Prostate gland (tissue), 2 donors: ENCODE results near the gene TMEM184A. TPM values are rescaled to one million over a fixed set of nuclear protein-coding genes. Genes with fewer than 3 reads are reported as not detected.

Experiments
- DNase-seq: peaks from one replicate; pipeline ENCODE4 v3.0.0-alpha.2; 2019; ENCODE audit warnings: low spot score
- H3K27ac ChIP-seq, 2 donors: fragments of 200-600 bp; sonication (generic); 2 replicates each; pipeline ENCODE4 v1.5.1; 2017 to 2019
- H3K27me3 ChIP-seq: fragments of 200-600 bp; sonication (generic); replicated peaks from 2 replicates; pipeline ENCODE4 v1.5.1; 2019; ENCODE audit not compliant: insufficient read depth
- H3K36me3 ChIP-seq, 2 donors: fragments of 200-600 bp; sonication (generic); 1 replicate in 1 of 2; 2 replicates in 1 of 2; pipeline versions ENCODE4 v1.5.1 to v1.8.1; 2017 to 2019
- H3K4me1 ChIP-seq: fragments of 200-600 bp; sonication (generic); replicated peaks from 2 replicates; pipeline ENCODE4 v1.5.1; 2019
- H3K4me3 ChIP-seq, 2 donors: fragments of 200-600 bp; sonication (generic); 2 replicates each; pipeline ENCODE4 v1.5.1; 2017 to 2019
- H3K9me3 ChIP-seq: fragments of 200-600 bp; sonication (generic); 2 replicates; pipeline ENCODE4 v1.5.1; 2017
- POLR2A ChIP-seq: fragments of 450-650 bp; IDR thresholded peaks from one replicate; pipeline ENCODE4 v1.6.1; 2016; ENCODE audit warnings: antibody characterized with exemption, mild to moderate bottlenecking
- POLR2AphosphoS5 ChIP-seq: sonication (generic); formaldehyde crosslinking; IDR thresholded peaks from one replicate; pipeline ENCODE4 v1.6.1; 2017; ENCODE audit warnings: antibody characterized with exemption
- WGBS: methylation state at CpG from one replicate; pipeline ENCODE4 v1.1.5; 2018; 5-methylcytosine and 5-hydroxymethylcytosine counted together
- intact Hi-C: fragments of 100-400 bp; cut with DNase I; formaldehyde crosslinking; loops from one replicate; pipeline ENCODE4 v1.14.2; 2022
- total RNA-seq, 2 donors: library from RNA; depleted of rRNA; stranded (reverse); fragments of >200 nt; gene quantifications; one replicate each; pipeline ENCODE4 v1.1.0, GENCODE V29; 2016
- TF ChIP-seq, protein P1 (sequence below), 4 experiments: fragments of 200-600 bp in 2 of 4; fragments of 450-650 bp in 2 of 4; sonication (generic) in 2 of 4; IDR thresholded peaks; 1 replicate in 3 of 4; 2 replicates in 1 of 4; pipeline ENCODE4 v1.5.1; 2016 to 2019; ENCODE audit warnings: antibody characterized with exemption in 4 of 4, mild to moderate bottlenecking in 2 of 4, moderate library complexity in 2 of 4

The TMEM184A gene
- total RNA-seq, 2 donors from 2014 or later, result 15.4 to 59.2 TPM

GRCh38 chr7:1553512-1554210 is 2.3 kb downstream of the TMEM184A start:
- TF ChIP-seq, protein P1, sequence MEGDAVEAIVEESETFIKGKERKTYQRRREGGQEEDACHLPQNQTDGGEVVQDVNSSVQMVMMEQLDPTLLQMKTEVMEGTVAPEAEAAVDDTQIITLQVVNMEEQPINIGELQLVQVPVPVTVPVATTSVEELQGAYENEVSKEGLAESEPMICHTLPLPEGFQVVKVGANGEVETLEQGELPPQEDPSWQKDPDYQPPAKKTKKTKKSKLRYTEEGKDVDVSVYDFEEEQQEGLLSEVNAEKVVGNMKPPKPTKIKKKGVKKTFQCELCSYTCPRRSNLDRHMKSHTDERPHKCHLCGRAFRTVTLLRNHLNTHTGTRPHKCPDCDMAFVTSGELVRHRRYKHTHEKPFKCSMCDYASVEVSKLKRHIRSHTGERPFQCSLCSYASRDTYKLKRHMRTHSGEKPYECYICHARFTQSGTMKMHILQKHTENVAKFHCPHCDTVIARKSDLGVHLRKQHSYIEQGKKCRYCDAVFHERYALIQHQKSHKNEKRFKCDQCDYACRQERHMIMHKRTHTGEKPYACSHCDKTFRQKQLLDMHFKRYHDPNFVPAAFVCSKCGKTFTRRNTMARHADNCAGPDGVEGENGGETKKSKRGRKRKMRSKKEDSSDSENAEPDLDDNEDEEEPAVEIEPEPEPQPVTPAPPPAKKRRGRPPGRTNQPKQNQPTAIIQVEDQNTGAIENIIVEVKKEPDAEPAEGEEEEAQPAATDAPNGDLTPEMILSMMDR (IDR thresholded peaks at IDR 0.05), result no peak
- TF ChIP-seq POLR2A, result no peak
- TF ChIP-seq POLR2AphosphoS5, result no peak
- H3K36me3 ChIP-seq, result no peaks in the 10 kb centered on the region
- no peaks in the 10 kb centered on the region for H3K9me3 ChIP-seq
- intact Hi-C loops, result loop anchor here (5.0 kb wide), 1 partner anchor 51 kb away; the partner anchor contains the start of gene INTS1
- no peak overlapping the region for H3K4me3 ChIP-seq
- no peaks in the 10 kb centered on the region for H3K27me3 ChIP-seq
- 87% methylated on average over 24 of the region's 28 CpGs for WGBS
- H3K27ac ChIP-seq, result no peak overlapping the region
- DNase-seq, result no peak
- peaks cover 13% of the 10 kb centered on the region for H3K4me1 ChIP-seq

DNA sequence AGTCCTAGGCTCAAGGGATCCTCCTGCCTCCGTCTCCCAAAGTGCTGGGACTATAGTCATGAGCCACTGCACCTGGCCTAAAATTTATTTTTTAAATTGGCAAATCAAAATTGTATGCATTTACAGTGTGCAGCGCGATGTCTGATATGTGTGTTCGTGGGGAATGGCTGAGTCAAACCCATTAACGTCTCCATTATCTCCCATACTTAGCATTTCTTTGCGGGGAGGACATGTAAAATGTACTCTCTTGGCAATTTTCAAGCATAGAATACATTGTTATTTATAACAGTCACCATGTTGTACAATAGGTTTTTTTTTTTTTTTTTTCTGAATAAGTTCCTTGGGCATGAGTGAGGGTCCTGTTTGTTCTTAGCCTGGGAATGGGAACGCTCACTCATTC is 3.8 kb downstream of the TMEM184A start:
- Histone ChIP-seq H3K27me3 (no peaks in the 10 kb centered on the region), H3K27ac (no peak overlapping the region), H3K4me1 (peaks cover 7% of the 10 kb centered on the region), H3K9me3 (no peaks in the 10 kb centered on the region), H3K36me3 (no peaks in the 10 kb centered on the region), H3K4me3 (no peak overlapping the region)
- TF ChIP-seq, protein P1 (IDR thresholded peaks at IDR 0.05), result no peak
- no peak for TF ChIP-seq POLR2A
- intact Hi-C loops, result loop anchor here (5.0 kb wide), 1 partner anchor 50 kb away; the partner anchor contains the start of gene INTS1
- DNase-seq, result no peak
- 83% methylated on average over 7 of the region's 7 CpGs for WGBS

- Histone ChIP-seq H3K36me3 (no peaks in the 10 kb centered on the region), H3K9me3 (no peaks in the 10 kb centered on the region), H3K4me1 (peaks cover 3% of the 10 kb centered on the region), H3K27ac (no peak overlapping the region), H3K4me3 (no peak overlapping the region), H3K27me3 (no peaks in the 10 kb centered on the region)
- DNase-seq, result no peak
- TF ChIP-seq, protein P1 (IDR thresholded peaks at IDR 0.05), result no peak
- TF ChIP-seq POLR2AphosphoS5 (no peak), POLR2A (no peak)
- intact Hi-C loops, result loop anchor here (5.0 kb wide), 1 partner anchor 48 kb away; the partner anchor contains the start of gene INTS1
- whole genome bisulfite sequencing, result 96% methylated on average over 14 of the region's 17 CpGs
These were observed 5.2 kb downstream of the TMEM184A start for GRCh38 chr7:1550846-1551155.

DNA sequence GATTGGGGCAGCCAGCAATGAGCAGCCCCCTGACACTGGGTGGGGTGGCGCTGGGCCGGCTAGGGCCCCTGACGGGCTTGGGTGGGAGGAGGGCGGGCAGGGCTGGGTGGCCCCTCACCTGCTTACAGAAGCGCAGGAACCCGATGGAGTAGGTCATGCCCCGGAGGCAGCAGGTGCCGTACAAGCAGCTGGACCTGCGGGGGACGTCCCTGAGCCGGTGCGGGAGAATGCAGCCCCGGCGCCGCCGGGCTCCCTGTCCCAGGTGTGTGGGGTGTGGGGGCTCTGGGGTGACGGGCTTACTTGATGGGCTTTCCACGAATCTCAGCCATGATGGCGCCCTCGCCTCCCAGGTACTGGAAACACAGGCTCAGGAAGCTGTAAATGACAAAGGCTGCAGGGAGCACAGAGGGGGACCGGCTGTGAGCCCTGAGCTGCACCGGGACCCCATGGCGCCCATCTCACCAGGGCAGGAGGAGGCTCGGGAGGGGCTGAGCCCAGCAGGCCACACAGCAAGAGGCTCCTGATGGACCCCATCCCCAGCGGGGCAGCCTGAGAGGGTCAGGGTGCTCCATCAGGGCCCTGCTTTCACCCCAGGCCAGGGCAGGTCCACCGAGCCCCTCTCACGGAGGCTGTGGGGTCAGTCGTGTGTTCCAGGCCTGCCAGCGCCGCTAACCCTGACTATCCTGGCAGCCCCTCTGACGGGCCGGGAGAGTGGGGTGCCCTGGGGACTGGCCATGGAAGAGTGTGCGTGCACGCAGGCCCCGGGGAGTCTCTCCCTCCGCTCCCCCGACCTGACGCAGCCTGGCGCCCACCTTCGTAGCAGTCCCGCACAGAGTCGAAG is 5.8 kb downstream of the TMEM184A start:
- no peak for DNase-seq
- intact Hi-C loops, result loop anchor here (5.0 kb wide), 1 partner anchor 48 kb away; the partner anchor contains the start of gene INTS1
- no peaks in the 10 kb centered on the region for H3K4me1 ChIP-seq
- no peak overlapping the region for H3K4me3 ChIP-seq
- WGBS, result 86% methylated on average over 39 of the region's 42 CpGs
- no peak overlapping the region for H3K27ac ChIP-seq
- no peaks in the 10 kb centered on the region for H3K36me3 ChIP-seq
- H3K9me3 ChIP-seq, result no peaks in the 10 kb centered on the region
- no peak for TF ChIP-seq POLR2AphosphoS5
- no peak for TF ChIP-seq POLR2A
- TF ChIP-seq, protein P1 (IDR thresholded peaks at IDR 0.05), result no peak
- no peaks in the 10 kb centered on the region for H3K27me3 ChIP-seq
